Measurements from ENCODE around the gene ZNF444. TPM values are rescaled to one million over a fixed set of nuclear protein-coding genes. Genes with fewer than 3 reads are reported as not detected.

ZNF444 gene
- total RNA-seq, 1 donor from 2014 or later = 11.1 TPM

DNA sequence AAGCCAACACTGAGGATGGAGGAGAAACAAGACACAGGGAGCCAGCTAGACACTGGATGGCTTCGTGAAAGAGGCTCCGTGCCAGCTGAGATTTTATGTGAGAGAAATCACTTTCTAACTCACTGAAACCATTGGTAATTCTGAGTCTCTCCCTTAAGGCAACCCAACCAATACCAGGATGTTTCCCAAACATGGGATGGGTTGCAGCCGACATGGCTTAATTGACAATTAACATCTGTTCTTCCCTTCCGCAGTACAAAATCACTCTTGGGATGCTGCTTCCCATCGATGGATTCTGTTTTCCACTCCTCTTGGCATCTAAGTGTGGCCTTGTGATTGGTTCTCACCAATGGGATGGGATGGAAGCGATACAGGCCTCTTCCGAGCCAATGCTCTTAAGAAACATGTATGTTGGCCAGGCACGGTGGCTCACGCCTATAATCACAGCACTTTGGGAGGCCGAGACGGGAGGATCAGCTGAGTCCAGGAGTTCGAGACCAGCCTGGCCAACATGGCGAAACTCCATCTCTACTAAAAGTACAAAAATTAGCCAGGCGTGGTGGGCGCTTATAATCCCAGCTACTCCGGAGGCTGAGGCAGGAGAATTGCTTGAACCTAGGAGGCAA, 17.7 kb upstream of the ZNF444 start:
- no peak for DNase-seq

DNA sequence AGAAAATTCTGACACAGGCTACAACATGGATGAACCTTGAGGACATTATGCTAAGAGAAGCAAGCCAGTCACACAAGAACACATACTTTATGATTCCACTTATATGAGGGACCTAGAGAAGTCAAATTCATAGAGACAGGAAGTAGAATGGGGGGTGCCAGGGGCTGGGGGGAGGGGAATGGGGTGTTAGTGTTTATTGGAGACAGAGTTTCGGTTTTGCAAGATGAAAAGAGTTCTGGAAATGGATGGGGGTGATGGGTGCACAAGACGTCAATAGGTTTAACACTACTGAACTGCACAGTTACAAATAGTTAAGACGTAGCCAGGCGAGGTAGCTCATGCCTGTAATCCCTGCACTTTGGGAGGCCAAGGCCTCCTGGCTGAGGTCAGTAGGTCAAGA, 16.5 kb upstream of the ZNF444 start:
- no peak for DNase-seq

DNA sequence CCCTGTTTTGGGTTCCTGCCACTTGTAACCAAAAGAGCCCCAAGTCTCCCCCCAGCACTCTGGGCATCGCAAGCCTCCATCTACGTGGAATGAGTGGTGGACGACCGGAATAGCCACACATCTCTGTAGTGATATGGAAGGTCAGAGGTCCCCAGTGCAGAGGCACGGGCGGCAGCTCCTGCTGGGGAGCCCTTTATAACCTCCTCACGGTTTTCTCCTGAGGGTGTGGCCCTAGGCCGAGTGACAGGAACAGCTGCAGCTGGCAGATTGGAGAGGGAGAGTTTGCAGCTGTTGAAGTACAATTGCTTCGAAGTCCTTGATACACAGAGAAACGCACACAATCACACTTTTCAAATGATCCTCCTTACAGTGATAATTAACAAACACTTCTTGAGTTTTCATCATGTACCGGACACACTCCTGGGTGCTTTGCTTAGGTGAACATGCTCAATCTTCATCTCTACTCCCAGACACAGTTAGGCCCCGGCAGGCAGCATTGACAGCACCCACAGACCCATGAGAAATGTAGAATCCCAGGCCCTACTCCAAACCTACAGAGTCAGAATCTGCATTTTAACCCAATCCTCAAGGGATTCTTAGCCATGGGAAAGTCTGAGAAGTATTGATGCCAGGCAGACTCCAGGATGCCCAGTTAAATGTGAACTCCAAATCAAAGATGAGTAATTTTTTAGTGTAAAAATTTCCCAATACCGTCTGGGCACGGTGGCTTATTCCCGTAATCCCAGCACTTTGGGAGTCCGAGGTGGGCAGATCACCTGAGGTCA, 15.1 kb upstream of the ZNF444 start:
- DNase-seq = no peak

- no peak for DNase-seq
These were observed 13.9 kb upstream of the ZNF444 start for GRCh38 chr19:56126983-56127780.

DNA sequence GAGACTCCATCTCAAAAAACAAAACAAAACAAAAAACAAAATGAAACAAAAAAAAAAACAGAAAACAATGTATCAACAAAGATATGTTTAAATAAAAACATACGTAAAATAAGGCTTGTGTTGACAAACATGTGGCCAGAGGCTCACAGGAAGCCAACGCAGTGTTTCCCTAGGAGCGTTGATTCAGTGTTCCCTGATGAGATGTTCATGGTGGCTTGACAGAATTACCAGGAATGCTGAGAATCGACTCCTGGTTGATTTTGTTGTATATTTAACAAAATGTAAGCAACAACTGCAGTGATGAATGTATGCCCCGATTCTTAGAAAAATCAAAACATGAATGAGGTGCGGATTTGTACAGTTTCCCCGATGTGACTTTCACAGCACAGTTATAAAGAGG, 11.1 kb upstream of the ZNF444 start:
- no peak for DNase-seq

DNA sequence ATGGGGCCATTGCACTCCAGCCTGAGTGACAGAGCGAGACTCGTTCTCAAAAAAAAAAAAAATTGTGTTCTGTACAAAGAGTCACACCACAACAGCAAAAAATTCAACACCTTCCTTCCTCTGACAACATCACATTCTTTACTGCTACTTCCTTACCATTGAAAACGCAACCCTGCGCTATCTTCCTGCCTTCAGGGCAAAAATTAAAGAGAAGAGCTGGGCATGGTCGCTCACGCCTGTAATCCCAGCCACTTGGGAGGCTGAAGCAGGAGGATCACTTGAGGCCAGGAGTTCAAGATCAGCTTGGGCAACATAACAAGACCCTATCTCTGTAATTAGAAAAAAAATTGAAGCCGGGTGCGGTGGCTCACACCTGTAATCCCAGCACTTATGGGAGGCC, 9.4 kb upstream of the ZNF444 start:
- no peak for DNase-seq

GRCh38 chr19:56132316-56132822, 8.7 kb upstream of the ZNF444 start:
- DNase-seq = no peak

- no peak for DNase-seq
These were observed 7.0 kb upstream of the ZNF444 start for GRCh38 chr19:56133858-56134653.

DNA sequence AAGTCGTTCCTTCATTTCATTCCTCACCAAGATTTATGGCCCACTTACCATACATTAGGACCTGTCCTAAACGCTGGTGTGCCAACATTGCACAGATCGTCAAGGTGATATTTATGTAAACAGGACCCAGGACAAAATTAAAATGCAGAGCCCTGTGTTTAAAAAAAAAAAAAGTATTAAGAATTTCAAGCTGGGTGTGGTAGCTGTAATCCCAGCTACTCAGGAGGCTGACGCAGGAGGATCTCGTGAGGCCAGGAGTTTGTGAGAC, 6.5 kb upstream of the ZNF444 start:
- DNase-seq = no peak

- DNase-seq = no peak
These were observed 4.7 kb upstream of the ZNF444 start for GRCh38 chr19:56136362-56136761.

GRCh38 chr19:56137405-56137804, 3.7 kb upstream of the ZNF444 start:
- DNase-seq = no peak

DNA sequence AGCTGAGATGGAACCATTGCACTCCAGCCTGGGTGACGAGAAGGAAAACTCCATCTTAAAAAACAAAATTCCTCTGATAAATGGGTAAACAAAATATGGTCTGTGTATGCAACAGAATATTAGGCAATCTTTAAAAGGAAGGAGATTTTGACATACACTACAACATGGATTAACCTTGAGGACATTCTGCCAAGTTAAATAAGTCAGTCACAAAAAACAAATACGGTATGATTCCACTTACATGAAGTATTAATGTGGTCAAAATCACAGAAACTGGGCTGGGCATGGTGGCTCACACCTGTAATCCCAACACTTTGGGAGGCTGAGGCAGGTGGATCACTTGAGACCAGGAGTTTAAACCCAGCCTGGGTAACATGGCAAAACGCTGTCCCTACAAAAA, 3.0 kb upstream of the ZNF444 start:
- no peak for DNase-seq

- DNase-seq = no peak
These were observed 1.1 kb upstream of the ZNF444 start for GRCh38 chr19:56139847-56140582.

DNA sequence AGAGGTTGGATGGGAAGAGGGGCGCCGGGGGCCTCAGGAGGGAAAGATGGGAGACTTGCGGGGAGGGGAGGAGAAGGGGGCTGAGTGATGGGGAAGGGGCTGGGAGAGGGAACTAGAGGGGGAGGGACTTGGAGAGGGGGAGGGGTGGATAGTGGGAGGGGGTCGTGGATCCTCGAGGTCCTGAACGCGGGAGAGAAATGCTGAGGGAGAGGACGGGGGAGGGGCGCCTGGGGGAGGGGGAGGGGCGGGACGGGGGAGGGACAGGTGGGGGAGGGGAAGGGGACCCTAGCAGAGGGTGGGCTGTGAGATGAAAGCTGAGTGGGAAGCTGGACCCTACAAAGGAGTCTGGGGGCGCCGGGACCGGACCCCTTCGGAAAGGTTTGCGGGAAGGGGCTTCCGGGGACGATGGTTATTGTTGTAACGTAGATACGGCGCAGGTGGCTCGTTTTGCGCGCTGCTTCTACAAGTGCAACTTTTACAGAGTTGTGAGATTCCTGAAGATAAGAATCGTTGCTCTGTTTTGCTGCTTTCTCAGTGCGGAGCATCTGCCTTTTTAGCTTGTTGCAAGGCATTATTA, 418 bp downstream of the ZNF444 start:
- DNase-seq = no peak

DNA sequence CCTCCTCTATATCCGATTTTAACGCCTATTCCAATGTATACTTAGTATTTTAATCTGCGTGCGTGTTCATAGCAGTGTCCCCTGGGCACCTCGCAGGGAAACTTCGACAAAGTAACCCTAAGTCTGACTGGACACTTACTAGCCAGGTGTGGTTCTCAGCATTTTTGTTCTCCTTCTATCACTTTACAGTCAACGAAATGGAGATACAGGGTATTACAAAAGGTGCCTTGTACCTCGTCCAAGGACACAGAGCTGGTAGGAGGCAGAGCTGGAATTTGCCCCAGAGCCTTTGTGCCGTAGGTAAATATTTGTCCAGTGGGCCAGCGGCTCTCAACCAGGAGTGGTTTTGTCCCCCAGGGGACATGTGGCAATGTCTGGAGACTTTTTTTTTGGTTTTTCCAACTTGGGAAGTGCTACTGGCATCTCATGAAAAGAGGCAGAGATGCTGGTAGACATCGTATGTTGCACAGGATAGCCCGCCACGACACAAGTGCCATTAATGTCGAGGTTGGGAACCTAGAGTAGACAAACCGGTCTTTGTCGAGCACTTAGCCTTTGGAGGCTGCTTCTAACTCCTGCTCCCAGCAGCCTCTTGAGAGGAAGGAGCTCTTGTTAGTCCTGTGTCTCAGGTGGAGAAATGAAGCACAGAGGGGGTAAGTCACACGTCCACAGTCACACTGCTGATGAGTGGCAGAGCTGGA, 1.1 kb downstream of the ZNF444 start:
- no peak for DNase-seq

DNA sequence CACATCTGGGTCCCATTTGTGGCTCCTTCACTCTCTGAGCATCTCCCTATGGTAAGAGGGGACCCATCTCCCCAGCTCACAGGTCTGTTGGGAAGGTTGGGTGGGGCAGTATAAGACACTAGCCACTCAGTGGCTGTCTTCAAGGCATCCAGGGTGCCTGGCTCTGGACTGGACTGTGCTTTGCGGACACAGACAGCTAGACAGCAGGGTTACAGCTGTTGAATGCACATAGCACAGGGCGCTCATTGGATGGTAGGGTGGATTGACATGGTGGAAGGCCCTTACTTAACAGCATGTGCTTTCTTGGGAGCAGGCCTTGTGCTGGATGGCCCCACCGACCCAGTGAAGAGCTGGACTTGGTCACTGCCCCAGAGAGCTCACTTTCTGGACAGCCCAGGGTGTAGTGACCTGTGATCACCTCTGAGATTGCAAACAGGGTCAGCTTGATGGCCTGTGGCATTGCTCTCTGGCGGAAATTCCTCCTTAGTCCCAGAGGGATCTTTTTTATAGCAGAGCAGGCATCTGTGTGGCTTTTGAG, 1.9 kb downstream of the ZNF444 start:
- no peak for DNase-seq

DNA sequence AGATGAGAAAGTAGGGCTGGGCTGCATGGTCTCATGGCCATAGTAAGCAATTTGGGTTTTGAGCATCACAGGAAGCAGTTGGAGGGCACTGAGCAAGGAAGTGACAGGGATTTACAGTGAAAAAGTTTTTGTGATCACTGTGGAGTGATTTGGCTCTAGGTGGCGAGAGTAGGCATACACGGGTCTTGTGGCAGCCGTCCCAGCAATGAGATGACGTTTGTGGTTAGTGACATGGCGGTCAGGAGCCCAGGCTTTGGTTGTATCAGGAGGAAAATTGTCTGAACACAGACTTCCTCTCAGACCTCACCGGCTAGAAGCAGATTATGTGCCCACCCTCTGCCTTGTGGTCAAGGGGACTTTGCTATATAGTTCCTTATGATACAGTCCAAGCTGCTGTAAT, 3.3 kb downstream of the ZNF444 start:
- DNase-seq = no peak

GRCh38 chr19:56144831-56145230, 3.7 kb downstream of the ZNF444 start:
- no peak for DNase-seq

DNA sequence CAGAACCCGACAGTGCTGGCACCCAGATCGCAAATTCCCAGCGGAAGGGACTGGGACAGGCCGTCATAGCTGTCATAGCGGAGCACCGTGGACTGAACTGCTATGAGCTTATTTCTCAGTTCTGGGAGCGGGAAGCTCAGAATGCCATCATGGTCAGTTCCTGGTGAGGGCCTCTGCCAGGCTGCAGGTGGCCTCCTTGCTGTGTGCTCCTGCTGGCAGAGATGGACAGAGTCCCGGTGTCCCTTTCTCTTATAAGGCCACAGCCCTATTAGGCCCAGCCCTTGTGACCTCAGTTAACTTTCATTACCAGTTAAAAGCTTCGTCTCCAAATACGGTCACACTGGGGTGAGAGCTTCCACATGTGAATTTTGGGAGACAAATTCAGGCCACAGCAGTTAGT, 4.6 kb downstream of the ZNF444 start:
- no peak for DNase-seq

DNA sequence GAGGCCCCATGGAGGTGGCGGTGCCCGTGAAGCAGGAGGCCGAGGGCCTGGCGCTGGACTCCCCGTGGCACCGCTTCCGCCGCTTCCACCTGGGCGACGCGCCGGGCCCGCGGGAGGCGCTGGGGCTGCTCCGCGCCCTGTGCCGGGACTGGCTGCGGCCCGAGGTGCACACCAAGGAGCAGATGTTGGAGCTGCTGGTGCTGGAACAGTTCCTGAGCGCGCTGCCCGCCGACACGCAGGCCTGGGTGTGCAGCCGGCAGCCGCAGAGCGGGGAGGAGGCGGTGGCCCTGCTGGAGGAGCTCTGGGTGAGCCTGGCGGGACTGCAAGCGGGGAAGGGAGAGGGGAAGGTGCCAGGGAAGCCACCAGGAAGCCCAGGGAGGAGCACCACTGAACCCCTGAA, 5.8 kb downstream of the ZNF444 start:
- no peak for DNase-seq

DNA sequence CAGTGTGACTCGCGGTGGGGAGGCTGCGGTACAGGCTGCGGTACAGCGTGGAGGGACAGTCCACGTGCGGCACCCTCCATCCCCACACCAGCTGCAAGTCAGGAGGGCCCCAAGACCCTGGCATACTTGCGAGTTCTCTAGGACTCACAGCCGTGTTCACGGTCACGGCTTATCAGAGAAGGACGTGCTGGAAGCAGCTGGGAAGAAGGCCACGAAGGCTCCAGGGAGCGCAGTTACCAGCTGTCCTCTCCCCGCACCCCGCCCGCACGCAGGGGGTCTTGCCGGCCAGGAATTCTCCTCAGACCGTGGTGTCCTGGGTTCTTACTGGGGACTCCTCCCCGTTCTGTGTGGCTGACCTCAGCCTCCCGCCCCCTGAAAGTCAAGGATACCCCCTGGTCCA, 6.2 kb downstream of the ZNF444 start:
- no peak for DNase-seq
